ENCODE measurements around the gene HOGA1.

DNA sequence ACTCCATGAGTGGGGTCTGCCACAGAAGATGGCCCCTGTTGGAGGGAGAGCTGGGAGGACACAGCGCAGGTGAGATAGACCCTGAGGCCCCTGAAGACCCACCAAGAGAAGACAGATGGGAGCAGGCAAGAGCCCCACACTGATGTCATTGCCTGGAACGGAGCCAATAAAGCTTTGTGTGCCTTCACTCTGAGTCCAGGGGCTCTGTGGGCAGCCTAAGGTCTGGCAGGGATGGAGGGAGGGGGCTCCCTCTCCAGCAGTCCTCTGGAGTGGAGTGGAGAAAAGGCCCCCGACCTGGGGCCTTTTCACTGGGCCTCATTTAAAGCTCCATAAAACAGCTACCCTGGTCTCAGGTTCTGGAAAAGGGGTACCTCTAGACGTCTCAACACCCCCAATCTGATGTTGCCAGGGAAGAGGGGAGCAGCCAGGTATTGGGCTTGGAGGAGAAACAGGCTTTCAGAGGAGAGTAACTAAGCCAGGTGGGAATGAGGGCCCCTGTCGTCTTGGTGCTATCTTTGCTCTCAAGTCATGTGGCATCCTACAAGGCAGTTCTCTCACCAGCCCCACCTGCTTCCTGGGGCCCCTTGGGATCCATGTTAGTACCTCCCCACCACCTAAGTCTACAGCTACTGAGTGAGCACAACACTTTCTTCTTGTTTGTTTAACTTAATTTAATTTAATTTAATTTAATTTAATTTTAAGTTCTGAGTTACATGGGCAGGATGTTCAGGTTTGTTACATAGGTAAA lies 6.7 kb downstream of the HOGA1 start:
- TF ChIP-seq, protein P1, sequence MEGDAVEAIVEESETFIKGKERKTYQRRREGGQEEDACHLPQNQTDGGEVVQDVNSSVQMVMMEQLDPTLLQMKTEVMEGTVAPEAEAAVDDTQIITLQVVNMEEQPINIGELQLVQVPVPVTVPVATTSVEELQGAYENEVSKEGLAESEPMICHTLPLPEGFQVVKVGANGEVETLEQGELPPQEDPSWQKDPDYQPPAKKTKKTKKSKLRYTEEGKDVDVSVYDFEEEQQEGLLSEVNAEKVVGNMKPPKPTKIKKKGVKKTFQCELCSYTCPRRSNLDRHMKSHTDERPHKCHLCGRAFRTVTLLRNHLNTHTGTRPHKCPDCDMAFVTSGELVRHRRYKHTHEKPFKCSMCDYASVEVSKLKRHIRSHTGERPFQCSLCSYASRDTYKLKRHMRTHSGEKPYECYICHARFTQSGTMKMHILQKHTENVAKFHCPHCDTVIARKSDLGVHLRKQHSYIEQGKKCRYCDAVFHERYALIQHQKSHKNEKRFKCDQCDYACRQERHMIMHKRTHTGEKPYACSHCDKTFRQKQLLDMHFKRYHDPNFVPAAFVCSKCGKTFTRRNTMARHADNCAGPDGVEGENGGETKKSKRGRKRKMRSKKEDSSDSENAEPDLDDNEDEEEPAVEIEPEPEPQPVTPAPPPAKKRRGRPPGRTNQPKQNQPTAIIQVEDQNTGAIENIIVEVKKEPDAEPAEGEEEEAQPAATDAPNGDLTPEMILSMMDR (IDR thresholded peaks at IDR 0.05), result no peak
- TF ChIP-seq ZNF219 (CRISPR knock-in tag; IDR thresholded peaks at IDR 0.05; ENCODE audit: borderline replicate concordance) (no peak), HMGA2 (CRISPR knock-in tag; IDR thresholded peaks at IDR 0.05) (no peak)
- TF ChIP-seq, protein P2, sequence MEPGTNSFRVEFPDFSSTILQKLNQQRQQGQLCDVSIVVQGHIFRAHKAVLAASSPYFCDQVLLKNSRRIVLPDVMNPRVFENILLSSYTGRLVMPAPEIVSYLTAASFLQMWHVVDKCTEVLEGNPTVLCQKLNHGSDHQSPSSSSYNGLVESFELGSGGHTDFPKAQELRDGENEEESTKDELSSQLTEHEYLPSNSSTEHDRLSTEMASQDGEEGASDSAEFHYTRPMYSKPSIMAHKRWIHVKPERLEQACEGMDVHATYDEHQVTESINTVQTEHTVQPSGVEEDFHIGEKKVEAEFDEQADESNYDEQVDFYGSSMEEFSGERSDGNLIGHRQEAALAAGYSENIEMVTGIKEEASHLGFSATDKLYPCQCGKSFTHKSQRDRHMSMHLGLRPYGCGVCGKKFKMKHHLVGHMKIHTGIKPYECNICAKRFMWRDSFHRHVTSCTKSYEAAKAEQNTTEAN (CRISPR knock-in tag; IDR thresholded peaks at IDR 0.05), result no peak
- TF ChIP-seq, protein P3, sequence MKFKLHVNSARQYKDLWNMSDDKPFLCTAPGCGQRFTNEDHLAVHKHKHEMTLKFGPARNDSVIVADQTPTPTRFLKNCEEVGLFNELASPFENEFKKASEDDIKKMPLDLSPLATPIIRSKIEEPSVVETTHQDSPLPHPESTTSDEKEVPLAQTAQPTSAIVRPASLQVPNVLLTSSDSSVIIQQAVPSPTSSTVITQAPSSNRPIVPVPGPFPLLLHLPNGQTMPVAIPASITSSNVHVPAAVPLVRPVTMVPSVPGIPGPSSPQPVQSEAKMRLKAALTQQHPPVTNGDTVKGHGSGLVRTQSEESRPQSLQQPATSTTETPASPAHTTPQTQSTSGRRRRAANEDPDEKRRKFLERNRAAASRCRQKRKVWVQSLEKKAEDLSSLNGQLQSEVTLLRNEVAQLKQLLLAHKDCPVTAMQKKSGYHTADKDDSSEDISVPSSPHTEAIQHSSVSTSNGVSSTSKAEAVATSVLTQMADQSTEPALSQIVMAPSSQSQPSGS (CRISPR knock-in tag; IDR thresholded peaks at IDR 0.05; ENCODE audit: borderline replicate concordance, low read depth), result no peak
- TF ChIP-seq, protein P4, sequence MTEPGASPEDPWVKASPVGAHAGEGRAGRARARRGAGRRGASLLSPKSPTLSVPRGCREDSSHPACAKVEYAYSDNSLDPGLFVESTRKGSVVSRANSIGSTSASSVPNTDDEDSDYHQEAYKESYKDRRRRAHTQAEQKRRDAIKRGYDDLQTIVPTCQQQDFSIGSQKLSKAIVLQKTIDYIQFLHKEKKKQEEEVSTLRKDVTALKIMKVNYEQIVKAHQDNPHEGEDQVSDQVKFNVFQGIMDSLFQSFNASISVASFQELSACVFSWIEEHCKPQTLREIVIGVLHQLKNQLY (CRISPR knock-in tag; IDR thresholded peaks at IDR 0.05), result no peak
